Gastroesophageal sphincter (tissue), 4 donors: Measurements from ENCODE around the gene NUP43. TPM values are rescaled to one million over a fixed set of nuclear protein-coding genes. Genes with fewer than 3 reads are reported as not detected.
"Not testable (repeated sequence)": the region's sequence is repeated elsewhere in the genome, so short reads cannot be mapped to it uniquely, and the experiment has no call there.

Experiments used
- ATAC-seq: fragments of 150-250 bp; one replicate; pipeline ENCODE4 v1.9.1; 2016; ENCODE audit warnings: mild to moderate bottlenecking, moderate library complexity
- H3K27ac ChIP-seq, 4 donors: fragments of 200-600 bp; sonication (generic) in 3 of 4; 1 replicate in 3 of 4; 2 replicates in 1 of 4; pipeline ENCODE4 v1.5.1; 2016 to 2019
- H3K27me3 ChIP-seq: fragments of 200-600 bp; sonication (generic); one replicate; pipeline ENCODE4 v1.5.1; 2019
- H3K36me3 ChIP-seq, 2 donors: fragments of 200-600 bp; sonication (generic); one replicate each; pipeline ENCODE4 v1.5.1; 2019; ENCODE audit warnings: control low read depth in 1 of 2
- H3K4me1 ChIP-seq, 3 donors: fragments of 200-600 bp; sonication (generic); 1 replicate in 2 of 3; 2 replicates in 1 of 3; pipeline ENCODE4 v1.5.1; 2016 to 2019; ENCODE audit warnings: control low read depth in 2 of 3
- H3K4me3 ChIP-seq, 2 donors: fragments of 200-600 bp; sonication (generic); one replicate each; pipeline ENCODE4 v1.5.1; 2019; ENCODE audit warnings: mild to moderate bottlenecking in 1 of 2, moderate library complexity in 1 of 2
- H3K9me3 ChIP-seq, 3 donors: fragments of 200-600 bp; sonication (generic); one replicate each; pipeline ENCODE4 v1.5.1; 2017 to 2019; ENCODE audit warnings: control low read depth in 2 of 3
- CTCF ChIP-seq, 4 experiments: fragments of 200-600 bp in 2 of 4; fragments of 450-650 bp in 2 of 4; sonication (generic) in 1 of 4; IDR thresholded peaks; one replicate each; pipeline ENCODE4 v1.5.1; 2017 to 2019; ENCODE audit warnings: antibody characterized with exemption in 4 of 4, mild to moderate bottlenecking in 2 of 4, moderate library complexity in 2 of 4
- EP300 ChIP-seq: sonication (generic); formaldehyde crosslinking; IDR thresholded peaks from one replicate; pipeline ENCODE4 v1.6.1; 2017; ENCODE audit warnings: antibody characterized with exemption, mild to moderate bottlenecking
- POLR2A ChIP-seq, 2 donors: fragments of 450-650 bp; IDR thresholded peaks; one replicate each; pipeline ENCODE4 v1.6.1; 2017; ENCODE audit warnings: antibody characterized with exemption in 2 of 2, mild to moderate bottlenecking in 2 of 2, moderate library complexity in 1 of 2
- POLR2AphosphoS5 ChIP-seq: sonication (generic); formaldehyde crosslinking; IDR thresholded peaks from one replicate; pipeline ENCODE4 v1.6.1; 2017; ENCODE audit warnings: antibody characterized with exemption
- WGBS, 2 donors: methylation state at CpG; one replicate each; pipeline ENCODE4 v1.1.5; 2018; ENCODE audit warnings: low coverage in 1 of 2; 5-methylcytosine and 5-hydroxymethylcytosine counted together
- total RNA-seq, 4 donors: library from RNA; depleted of rRNA; stranded (reverse); fragments of >200 nt; gene quantifications; one replicate each; pipeline ENCODE4 v1.1.0, GENCODE V29; 2016

Gene NUP43
- total RNA-seq, 4 donors from 2014 or later, result 15.0 to 29.4 (median 19.3) TPM

DNA sequence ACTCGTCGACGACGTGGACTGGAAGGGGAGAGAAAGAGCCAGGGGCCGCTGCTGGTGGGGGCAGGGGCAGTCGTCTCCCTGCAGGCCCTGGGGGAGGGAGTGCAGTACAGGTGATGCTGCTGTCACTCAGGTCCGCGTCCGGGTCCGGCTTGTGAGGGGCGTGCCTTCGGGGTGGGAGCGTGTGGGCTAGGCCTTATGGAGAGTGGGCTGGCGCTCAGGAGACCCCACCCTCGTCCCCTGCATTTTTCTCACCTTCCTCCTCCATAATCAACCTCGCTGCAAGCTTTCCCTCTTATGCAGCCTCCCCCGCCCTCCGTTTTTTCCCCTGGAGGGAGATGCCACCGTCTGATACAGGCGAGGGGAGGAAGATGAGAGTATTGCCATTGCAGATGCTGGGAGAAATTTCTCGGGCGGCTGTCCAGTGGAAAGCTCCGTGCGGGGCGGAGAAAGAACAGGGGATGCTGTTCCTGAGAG is 3.8 kb upstream of the NUP43 start:
- Histone ChIP-seq H3K4me1 (peaks cover 0 to 62% (median 20%) of the 10 kb centered on the region in 3 donors), H3K9me3 (no peaks in the 10 kb centered on the region), H3K27ac (peak overlapping the region; percentile 68 to 92 (median 86)), H3K4me3 (peak overlapping the region; percentile 70 to 96), H3K27me3 (no peaks in the 10 kb centered on the region), H3K36me3 (no peaks in the 10 kb centered on the region)
- TF ChIP-seq POLR2AphosphoS5 (no peak), POLR2A (IDR thresholded peaks at IDR 0.05) (no peak), CTCF (IDR thresholded peaks at IDR 0.05) (no peak), EP300 (no peak)
- no peak for ATAC-seq
- 0% methylated on average over 3 to 14 of the region's 25 CpGs for WGBS, 2 donors

GRCh38 chr6:149749594-149750135 is 3.3 kb upstream of the NUP43 start, which contains the start of gene PCMT1:
TSS of gene PCMT1 (plus strand) at chr6:149749741. CDS start at chr6:149749902, 161 bp downstream.
- Histone ChIP-seq H3K27ac (peak within 1 kb of the TSS; percentile 68 to 92 (median 86)), H3K4me1 (peaks cover 0 to 66% (median 20%) of the 10 kb centered on the region in 3 donors), H3K27me3 (no peaks in the 10 kb centered on the region), H3K4me3 (peak within 1 kb of the TSS; percentile 70 to 96), H3K9me3 (no peaks in the 10 kb centered on the region), H3K36me3 (no peaks in the 10 kb centered on the region)
- TF ChIP-seq CTCF (IDR thresholded peaks at IDR 0.05) (peak in 2 of 4 experiments; percentile 8 to 22), EP300 (no peak), POLR2AphosphoS5 (peak; percentile 96), POLR2A (IDR thresholded peaks at IDR 0.05) (peak; percentile 79 to 84)
- ATAC-seq, result peak; percentile 97
- no CpG with 5 or more reads among the region's 60 CpGs for WGBS, 2 donors

GRCh38 chr6:149749082-149749593 is 2.8 kb upstream of the NUP43 start:
- no CpG with 5 or more reads among the region's 38 CpGs for WGBS, 2 donors
- peak overlapping the region; percentile 68 to 92 (median 86) for H3K27ac ChIP-seq
- H3K4me3 ChIP-seq, result peak overlapping the region; percentile 70 to 96
- peak; percentile 0 for ATAC-seq
- peaks cover 0 to 65% (median 20%) of the 10 kb centered on the region in 3 donors for H3K4me1 ChIP-seq
- H3K36me3 ChIP-seq, H3K27me3 ChIP-seq, H3K9me3 ChIP-seq: not testable (repeated sequence)

DNA sequence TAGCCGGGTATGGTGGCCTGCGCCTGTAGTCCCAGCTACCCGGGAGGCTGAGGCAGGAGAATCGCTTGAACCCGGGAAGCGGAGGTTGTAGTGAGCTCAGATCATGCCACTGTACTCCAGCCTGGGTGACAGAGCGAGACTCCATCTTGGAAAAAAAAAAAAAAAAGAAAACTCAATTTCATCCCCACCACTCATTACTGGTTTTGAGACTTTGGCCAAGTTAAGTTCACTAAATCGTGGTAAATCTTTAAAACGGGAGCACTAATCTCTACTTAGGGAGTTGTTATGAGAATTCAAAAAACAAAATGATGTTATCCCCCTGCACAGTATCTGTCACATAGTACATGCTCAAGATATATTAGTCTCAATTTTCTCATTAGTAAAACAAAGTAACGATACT is 1.1 kb downstream of the NUP43 start:
- WGBS, 2 donors, result 78 to 81% methylated on average over 5 to 10 of the region's 10 CpGs
- not testable (repeated sequence) for ATAC-seq, H3K9me3 ChIP-seq, H3K27me3 ChIP-seq, H3K27ac ChIP-seq
- Histone ChIP-seq H3K4me3 (peak overlapping the region in 1 of 2 donors; percentile 69), H3K36me3 (peaks cover 0 to 34% of the 10 kb centered on the region in 2 donors), H3K4me1 (peaks cover 0 to 26% (median 8%) of the 10 kb centered on the region in 3 donors)

- TF ChIP-seq POLR2A (IDR thresholded peaks at IDR 0.05), result no peak
- TF ChIP-seq EP300, result no peak
- no peak for TF ChIP-seq CTCF (IDR thresholded peaks at IDR 0.05)
- TF ChIP-seq POLR2AphosphoS5, result no peak
- H3K4me3 ChIP-seq, result no peak overlapping the region
- peaks cover 0 to 100% of the 10 kb centered on the region in 2 donors for H3K36me3 ChIP-seq
- no peak overlapping the region for H3K27ac ChIP-seq
- no peaks in the 10 kb centered on the region for H3K27me3 ChIP-seq
- H3K9me3 ChIP-seq, result no peaks in the 10 kb centered on the region
- no peaks in the 10 kb centered on the region for H3K4me1 ChIP-seq
- ATAC-seq, result no peak
- WGBS, 2 donors, result 100% methylated on average over 1 of the region's 1 CpG
Measured at GRCh38 chr6:149734915-149735314, 11.4 kb downstream of the NUP43 start.
